ENCODE data around the gene MFAP3. TPM values are rescaled to one million over a fixed set of nuclear protein-coding genes. Genes with fewer than 3 reads are reported as not detected.

The MFAP3 gene
- total RNA-seq, 4 donors from 2014 or later: 19.8 to 58.7 (median 35.9) TPM

- Histone ChIP-seq H3K27ac (peak overlapping the region in 1 of 4 donors; percentile 8), H3K9me3 (no peaks in the 10 kb centered on the region), H3K36me3 (no peaks in the 10 kb centered on the region), H3K4me3 (no peak overlapping the region), H3K4me1 (peaks cover 0 to 19% (median 0%) of the 10 kb centered on the region in 4 donors), H3K27me3 (no peaks in the 10 kb centered on the region)
- peak; percentile 83 to 94 (median 89) for DNase-seq
- TF ChIP-seq POLR2A (IDR thresholded peaks at IDR 0.05) (no peak), CTCF (IDR thresholded peaks at IDR 0.05) (peak; percentile 71 to 96 (median 96))
Measured at GRCh38 chr5:154072414-154073171, 33.8 kb downstream of the MFAP3 start.

- H3K9me3 ChIP-seq: no peaks in the 10 kb centered on the region
- no peaks in the 10 kb centered on the region for H3K27me3 ChIP-seq
- no peak for DNase-seq
- peaks cover 0 to 19% (median 0%) of the 10 kb centered on the region in 4 donors for H3K4me1 ChIP-seq
- H3K36me3 ChIP-seq: no peaks in the 10 kb centered on the region
- no peak overlapping the region for H3K27ac ChIP-seq
- TF ChIP-seq CTCF (IDR thresholded peaks at IDR 0.05): no peak
- H3K4me3 ChIP-seq: no peak overlapping the region
Measured at GRCh38 chr5:154076240-154076922, 37.6 kb downstream of the MFAP3 start.

GRCh38 chr5:154077696-154078095 lies 38.9 kb downstream of the MFAP3 start:
- TF ChIP-seq POLR2A (IDR thresholded peaks at IDR 0.05) (peak in 1 of 2 donors; percentile 11), CTCF (IDR thresholded peaks at IDR 0.05) (no peak)
- no peaks in the 10 kb centered on the region for H3K36me3 ChIP-seq
- no peak overlapping the region for H3K4me3 ChIP-seq
- peak in 1 of 3 donors; percentile 69 for DNase-seq
- peak overlapping the region in 2 of 4 donors; percentile 13 to 52 for H3K27ac ChIP-seq
- H3K27me3 ChIP-seq: no peaks in the 10 kb centered on the region
- H3K4me1 ChIP-seq: peaks cover 0 to 10% (median 0%) of the 10 kb centered on the region in 4 donors
- H3K9me3 ChIP-seq: no peaks in the 10 kb centered on the region

DNA sequence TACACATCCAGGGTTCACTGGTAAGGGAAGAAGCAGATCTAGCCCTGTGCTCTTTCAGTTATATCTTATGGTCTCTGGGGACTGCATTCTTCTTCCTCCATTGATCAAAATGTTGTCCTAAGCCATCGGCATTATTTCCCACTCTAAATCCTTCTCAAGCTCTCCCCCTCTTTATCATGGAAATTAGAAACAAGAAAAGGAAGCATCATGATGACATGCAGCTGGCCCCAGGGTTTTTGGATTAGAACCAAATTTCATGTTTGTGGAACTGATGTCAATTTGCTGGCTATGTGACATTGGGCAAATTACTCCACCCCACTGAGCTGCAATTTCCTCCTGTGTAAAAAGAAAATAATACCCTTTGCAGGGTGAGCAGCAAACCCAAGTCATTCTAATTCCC lies 39.5 kb downstream of the MFAP3 start:
- Histone ChIP-seq H3K4me3 (no peak overlapping the region), H3K27me3 (no peaks in the 10 kb centered on the region), H3K27ac (peak overlapping the region in 2 of 4 donors; percentile 13 to 52), H3K4me1 (peaks cover 0 to 9% (median 0%) of the 10 kb centered on the region in 4 donors), H3K36me3 (no peaks in the 10 kb centered on the region), H3K9me3 (no peaks in the 10 kb centered on the region)
- TF ChIP-seq CTCF (IDR thresholded peaks at IDR 0.05): no peak
- no peak for TF ChIP-seq POLR2A (IDR thresholded peaks at IDR 0.05)
- no peak for DNase-seq

- Histone ChIP-seq H3K36me3 (no peaks in the 10 kb centered on the region), H3K9me3 (no peaks in the 10 kb centered on the region), H3K4me3 (no peak overlapping the region), H3K4me1 (peaks cover 0 to 9% (median 0%) of the 10 kb centered on the region in 4 donors), H3K27me3 (no peaks in the 10 kb centered on the region), H3K27ac (no peak overlapping the region)
- DNase-seq: no peak
- no peak for TF ChIP-seq POLR2A (IDR thresholded peaks at IDR 0.05)
- TF ChIP-seq CTCF (IDR thresholded peaks at IDR 0.05): no peak
Measured at GRCh38 chr5:154081246-154081645, 42.5 kb downstream of the MFAP3 start.

All from Peyer's patch (tissue), 4 donors.